ENCODE measurements around the gene OSBPL10.

- TF ChIP-seq CTCF (conservative IDR thresholded peaks at IDR 0.05 in 1 of 2, IDR thresholded peaks at IDR 0.05 in 1 of 2; ENCODE audit: extremely low read depth in 1 of 2, insufficient read depth in 1 of 2, low read depth in 1 of 2, low read length in 2 of 2) (no peak), EZH2 (IDR thresholded peaks at IDR 0.05; ENCODE audit: borderline replicate concordance, low read length) (no peak)
Measured at GRCh38 chr3:31974471-31974870, 6.6 kb downstream of the OSBPL10 start.

All from mammary epithelial cell (primary cell).